ENCODE results near the gene UBE2E2.
A peak's percentile ranks its signal among the peaks of the same experiment; 100 is the strongest.

UBE2E2 gene

DNA sequence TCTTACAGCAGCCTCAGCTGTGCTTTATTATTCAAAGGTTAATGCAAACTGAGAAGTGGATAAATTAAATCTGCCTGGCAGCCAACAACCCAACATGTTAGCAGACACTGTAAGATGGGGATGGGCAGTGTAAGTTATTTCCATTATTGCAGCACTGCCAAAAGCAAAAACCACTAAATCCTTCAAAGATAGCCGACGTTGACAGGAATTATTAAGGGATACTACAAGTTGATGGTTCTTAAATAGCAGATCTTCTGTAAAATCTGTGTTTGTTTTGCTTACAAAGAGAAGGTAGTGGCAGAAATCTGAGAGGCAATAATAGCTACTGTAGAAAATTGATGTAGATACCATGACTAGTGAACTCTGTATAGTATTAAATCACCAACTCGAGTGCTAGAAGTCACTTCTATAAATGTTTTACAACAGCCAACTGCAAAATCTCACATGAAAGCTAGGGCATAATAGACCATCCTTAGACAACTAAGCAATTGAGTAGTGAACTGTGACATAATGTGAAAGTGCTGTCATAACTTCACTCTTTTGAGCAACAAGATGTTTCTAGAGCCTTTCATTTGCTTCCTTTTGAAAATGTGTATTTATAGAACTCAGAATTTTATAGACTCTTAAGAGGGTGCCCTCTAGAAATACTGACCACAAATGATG lies 278.6 kb downstream of the UBE2E2 start:
- H3K27me3 Mint-ChIP-seq = no peaks in the 10 kb centered on the region
- H3K27ac Mint-ChIP-seq = no peak overlapping the region
- no peak for DNase-seq
- H3K4me3 Mint-ChIP-seq = no peak overlapping the region
- H3K9me3 Mint-ChIP-seq = peaks cover 21 to 39% of the 10 kb centered on the region in 2 donors
- ATAC-seq = no peak
- peaks cover 5% of the 10 kb centered on the region for H3K4me1 Mint-ChIP-seq

DNA sequence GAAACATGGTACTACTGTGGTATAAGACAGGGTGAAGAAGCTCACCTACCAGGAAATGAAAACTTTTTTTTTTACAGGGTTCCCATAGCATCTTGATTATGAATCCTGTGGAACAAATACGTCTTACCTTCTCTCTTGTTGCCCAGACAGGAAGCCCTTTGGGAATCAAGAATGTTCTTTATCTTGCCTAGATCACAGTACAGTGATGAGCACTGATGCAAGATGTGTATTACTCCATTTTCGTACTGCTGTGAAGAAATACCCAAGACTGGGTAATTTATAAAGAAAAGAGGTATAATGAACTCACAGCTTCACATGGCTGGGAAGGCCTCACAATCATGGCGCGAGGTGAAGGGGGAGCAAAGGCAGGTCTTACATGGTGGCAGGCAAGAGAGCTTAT lies 281.3 kb downstream of the UBE2E2 start:
- Mint-ChIP-seq H3K4me1 (peaks cover 11% of the 10 kb centered on the region), H3K27me3 (no peaks in the 10 kb centered on the region), H3K4me3 (no peak overlapping the region), H3K9me3 (peaks cover 9 to 29% of the 10 kb centered on the region in 2 donors), H3K27ac (peak overlapping the region in 1 of 2 donors; percentile 82)
- DNase-seq (no peak), ATAC-seq (no peak)

DNA sequence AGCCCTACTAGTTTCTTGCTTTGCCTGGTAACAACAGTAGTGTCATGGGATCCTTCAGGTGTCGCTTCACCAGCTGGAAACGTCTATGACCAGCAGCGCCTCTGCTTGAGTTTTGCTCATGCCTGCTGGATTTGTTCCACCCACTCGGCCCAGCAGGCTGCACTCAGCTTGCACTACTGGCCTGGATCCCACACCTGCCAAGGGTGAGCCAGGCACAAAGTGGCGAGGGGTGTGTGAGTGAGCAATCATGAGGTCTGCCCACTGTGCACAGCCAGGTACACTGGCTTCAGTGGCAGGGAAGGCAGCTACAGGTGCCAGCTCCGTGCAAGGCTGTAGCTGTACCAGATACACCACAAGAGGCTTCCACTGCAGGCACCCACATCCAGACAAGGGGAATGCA lies 282.8 kb downstream of the UBE2E2 start:
- Mint-ChIP-seq H3K27me3 (no peaks in the 10 kb centered on the region), H3K4me1 (peaks cover 13% of the 10 kb centered on the region), H3K4me3 (no peak overlapping the region), H3K27ac (no peak overlapping the region), H3K9me3 (peaks cover 9 to 29% of the 10 kb centered on the region in 2 donors)
- no peak for ATAC-seq
- no peak for DNase-seq

DNA sequence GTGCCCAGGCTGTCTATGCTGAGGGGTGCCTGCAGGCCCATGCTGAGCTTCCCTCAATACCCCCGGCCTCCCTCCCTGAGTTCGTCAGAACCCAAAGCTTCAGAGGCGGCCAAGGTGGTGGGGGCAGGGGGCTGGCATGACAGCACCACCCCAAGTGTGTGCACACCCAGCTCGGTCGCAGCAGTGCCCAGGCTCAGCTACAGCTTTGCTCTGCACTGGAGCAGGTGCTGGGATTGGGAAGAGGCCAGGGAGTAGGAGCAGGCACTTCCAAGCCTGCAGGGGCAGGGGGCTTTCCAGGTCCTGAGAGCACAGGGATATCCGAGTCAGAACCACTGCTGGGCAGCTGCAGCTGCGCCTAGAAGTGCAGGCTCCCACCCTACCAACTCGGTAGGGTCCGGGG lies 283.9 kb downstream of the UBE2E2 start:
- Mint-ChIP-seq H3K4me3 (no peak overlapping the region), H3K4me1 (peaks cover 13% of the 10 kb centered on the region), H3K9me3 (peaks cover 9 to 29% of the 10 kb centered on the region in 2 donors), H3K27ac (no peak overlapping the region), H3K27me3 (no peaks in the 10 kb centered on the region)
- no peak for DNase-seq
- no peak for ATAC-seq

DNA sequence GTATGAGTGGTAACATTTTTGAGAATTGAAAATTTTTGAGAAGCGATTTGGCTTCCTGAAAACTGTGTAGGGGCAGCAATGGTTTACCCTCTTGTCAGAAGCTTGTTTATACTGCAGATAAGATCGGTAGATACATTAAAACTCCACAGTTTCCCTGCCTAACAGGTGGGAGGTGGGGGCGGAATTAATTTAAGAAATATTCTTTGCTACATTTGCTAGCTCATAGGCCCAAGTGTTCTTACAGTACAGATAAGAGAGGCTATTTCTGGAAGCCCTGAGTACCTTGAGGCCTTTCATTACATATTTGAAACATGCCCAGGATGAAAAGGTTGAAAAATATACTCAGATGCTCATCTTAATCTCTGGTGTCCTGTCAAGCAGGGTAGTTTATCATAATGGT lies 285.5 kb downstream of the UBE2E2 start:
- Mint-ChIP-seq H3K27ac (no peak overlapping the region), H3K4me1 (peaks cover 13% of the 10 kb centered on the region), H3K27me3 (no peaks in the 10 kb centered on the region), H3K4me3 (no peak overlapping the region), H3K9me3 (peaks cover 9 to 27% of the 10 kb centered on the region in 2 donors)
- DNase-seq = no peak
- ATAC-seq = no peak

DNA sequence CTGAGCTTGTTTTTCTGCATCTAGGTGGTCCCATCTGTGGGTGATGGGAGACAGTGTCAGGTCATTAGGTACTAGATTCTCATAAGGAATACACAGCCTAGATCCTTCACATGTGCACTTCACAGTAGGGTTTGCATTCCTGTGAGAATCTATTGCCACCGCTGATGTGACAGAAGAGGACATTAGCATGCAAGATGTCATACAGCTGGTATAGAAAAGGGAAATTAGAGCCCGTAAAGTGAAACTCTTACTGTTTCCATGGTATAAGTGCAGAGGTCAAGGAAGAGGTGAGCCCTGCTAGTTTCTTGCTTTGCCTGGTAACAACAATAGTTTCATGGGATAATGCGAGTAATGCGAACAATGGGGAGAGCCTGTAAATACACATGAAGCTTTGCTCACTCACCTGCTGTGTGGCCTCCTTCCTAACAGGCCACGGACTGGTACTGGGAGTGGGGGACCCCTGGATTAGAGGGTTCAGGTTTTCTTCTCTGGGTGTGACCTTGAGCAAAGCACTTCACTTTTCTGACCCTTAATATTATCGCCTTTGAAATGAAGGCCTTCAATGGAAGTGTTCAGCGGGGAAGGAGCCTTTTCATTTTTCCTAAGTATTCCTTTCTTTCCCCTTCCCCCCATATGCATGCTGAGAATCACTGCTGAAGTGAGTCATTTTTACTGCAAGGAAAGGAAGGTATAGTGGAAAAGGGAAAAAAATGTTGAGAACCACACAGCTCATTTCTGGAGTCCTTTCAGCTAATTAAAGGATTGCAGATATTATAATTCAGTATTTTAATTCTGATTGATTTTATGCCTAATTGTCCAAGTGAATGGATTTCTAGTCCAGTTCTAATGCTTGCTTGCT lies 286.4 kb downstream of the UBE2E2 start:
- no peak for ATAC-seq
- Mint-ChIP-seq H3K27me3 (no peaks in the 10 kb centered on the region), H3K9me3 (peaks cover 2 to 18% of the 10 kb centered on the region in 2 donors), H3K4me3 (no peak overlapping the region), H3K27ac (no peak overlapping the region), H3K4me1 (peaks cover 8% of the 10 kb centered on the region)
- DNase-seq = no peak

DNA sequence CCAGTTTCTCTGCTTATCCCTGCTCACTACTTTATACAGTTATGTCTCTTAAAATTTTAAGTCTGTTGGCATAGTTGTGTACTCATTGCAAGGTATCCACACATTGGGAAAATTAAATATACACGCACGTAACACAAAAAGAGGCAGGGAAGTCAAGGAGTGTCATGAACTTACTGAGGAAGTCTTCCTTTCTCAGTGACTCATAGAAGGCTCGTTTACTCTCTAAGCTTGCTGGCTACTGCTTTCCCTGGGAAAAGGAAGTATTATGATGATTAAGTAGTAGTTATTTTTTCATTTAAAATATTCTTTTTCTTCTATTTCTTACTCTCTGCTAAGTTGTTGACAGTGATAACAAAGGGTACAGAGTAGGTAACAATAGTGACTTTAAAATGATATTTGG lies 287.3 kb downstream of the UBE2E2 start:
- no peak for DNase-seq
- peaks cover 0 to 12% of the 10 kb centered on the region in 2 donors for H3K9me3 Mint-ChIP-seq
- no peak for ATAC-seq
- H3K27ac Mint-ChIP-seq = no peak overlapping the region
- H3K4me1 Mint-ChIP-seq = peaks cover 8% of the 10 kb centered on the region
- no peak overlapping the region for H3K4me3 Mint-ChIP-seq
- H3K27me3 Mint-ChIP-seq = no peaks in the 10 kb centered on the region

DNA sequence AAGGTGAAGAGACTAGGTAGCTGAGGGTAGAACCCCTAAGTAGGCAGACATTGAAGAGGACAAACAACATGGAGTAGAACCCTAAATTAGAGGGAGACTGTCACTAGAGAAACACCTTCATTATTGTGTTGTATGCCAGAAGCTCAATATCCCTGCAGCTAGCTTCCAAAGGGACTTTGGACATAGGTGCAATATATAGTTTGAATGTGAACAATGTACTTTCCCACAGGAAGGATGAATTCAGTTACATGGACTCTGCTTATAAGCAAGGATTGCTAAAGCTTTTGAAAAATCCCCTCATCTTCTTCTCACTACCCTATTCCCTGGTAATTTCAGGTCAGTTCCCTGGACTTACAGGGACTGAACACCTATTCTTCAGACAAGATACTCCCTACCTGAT lies 288.9 kb downstream of the UBE2E2 start:
- no peak for ATAC-seq
- Mint-ChIP-seq H3K4me1 (peaks cover 8% of the 10 kb centered on the region), H3K27ac (no peak overlapping the region), H3K4me3 (no peak overlapping the region), H3K9me3 (no peaks in the 10 kb centered on the region), H3K27me3 (no peaks in the 10 kb centered on the region)
- no peak for DNase-seq

DNA sequence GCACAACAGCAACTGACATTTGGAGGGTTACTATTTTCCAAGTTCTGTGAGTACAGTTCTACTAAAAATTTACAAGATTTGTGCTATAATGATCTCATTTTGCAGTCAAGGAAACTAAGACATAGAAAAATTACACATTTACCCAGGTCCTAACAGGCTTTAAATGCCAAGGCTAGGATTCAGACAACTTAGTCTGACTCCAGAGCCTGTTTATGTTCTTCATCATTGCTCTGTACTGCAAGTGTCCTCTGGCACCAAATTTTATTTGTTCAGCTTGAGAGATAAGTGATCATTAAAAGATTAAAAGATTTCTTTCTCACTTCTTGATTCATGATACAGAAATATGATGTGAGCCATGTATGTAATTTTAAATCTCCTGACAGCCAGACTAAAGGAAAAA lies 290.8 kb downstream of the UBE2E2 start:
- DNase-seq = no peak
- Mint-ChIP-seq H3K4me1 (peaks cover 7% of the 10 kb centered on the region), H3K27me3 (no peaks in the 10 kb centered on the region), H3K9me3 (no peaks in the 10 kb centered on the region), H3K27ac (no peak overlapping the region), H3K4me3 (no peak overlapping the region)
- no peak for ATAC-seq

DNA sequence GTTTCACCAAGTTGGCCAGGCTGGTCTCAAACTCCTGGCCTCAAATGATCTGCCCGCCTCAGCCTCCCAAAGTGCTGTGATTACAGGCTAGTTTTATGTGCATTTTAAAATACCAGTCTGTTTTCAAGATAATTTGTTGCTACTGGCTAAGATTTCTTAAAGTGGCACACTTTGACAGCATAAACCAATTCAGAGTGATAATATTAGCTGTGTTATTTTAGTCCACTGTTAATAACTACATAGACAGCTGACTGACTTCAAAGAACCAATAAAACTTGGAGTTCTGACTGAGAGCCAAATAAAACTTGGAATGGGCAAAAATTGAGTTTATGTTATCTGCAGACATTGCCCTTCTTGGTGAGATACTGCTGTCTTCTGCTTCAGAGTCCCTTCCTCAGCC lies 291.8 kb downstream of the UBE2E2 start:
- Mint-ChIP-seq H3K27ac (no peak overlapping the region), H3K4me1 (no peaks in the 10 kb centered on the region), H3K27me3 (no peaks in the 10 kb centered on the region), H3K9me3 (no peaks in the 10 kb centered on the region), H3K4me3 (no peak overlapping the region)
- DNase-seq = no peak
- no peak for ATAC-seq

DNA sequence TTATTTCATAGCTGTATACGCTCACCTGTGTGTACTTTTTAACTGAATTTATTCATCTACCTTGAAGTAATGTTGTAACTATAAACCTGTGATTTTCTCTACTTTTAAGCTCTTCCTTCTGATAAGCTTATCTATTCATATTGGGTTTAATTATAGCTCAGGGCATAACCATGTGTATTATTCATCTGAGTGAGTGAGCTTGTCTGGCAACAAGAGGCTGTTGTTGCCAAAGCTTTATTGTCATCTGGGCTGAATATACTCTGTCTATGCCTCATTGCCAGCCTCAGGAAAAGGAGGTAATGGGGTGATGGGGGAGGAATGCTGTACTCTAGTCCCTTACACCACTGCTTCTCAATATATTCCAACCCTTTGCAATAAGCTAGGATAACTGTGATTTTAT lies 292.4 kb downstream of the UBE2E2 start:
- Mint-ChIP-seq H3K9me3 (no peaks in the 10 kb centered on the region), H3K27me3 (no peaks in the 10 kb centered on the region), H3K4me1 (no peaks in the 10 kb centered on the region), H3K27ac (no peak overlapping the region), H3K4me3 (no peak overlapping the region)
- ATAC-seq = no peak
- no peak for DNase-seq

DNA sequence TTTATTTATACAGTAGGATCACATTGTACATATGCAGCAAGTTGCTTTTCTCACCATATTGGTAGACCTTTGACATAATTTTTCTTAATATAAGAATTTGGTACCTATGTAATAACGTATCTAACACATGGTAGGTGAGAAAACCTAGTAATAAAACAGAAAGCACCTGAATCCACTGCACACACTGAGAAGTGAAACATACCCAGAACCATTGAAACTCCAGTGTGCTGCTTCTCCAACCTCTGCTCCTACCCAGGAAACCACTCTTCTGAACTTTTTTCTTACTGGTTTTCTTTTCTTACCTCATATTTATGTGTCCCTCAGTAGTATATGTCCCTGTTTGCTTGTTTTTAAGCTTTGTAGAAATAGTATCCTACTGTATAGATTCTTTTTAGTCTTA lies 293.0 kb downstream of the UBE2E2 start:
- no peaks in the 10 kb centered on the region for H3K4me1 Mint-ChIP-seq
- H3K27ac Mint-ChIP-seq = no peak overlapping the region
- H3K27me3 Mint-ChIP-seq = no peaks in the 10 kb centered on the region
- ATAC-seq (no peak), DNase-seq (no peak)
- no peaks in the 10 kb centered on the region for H3K9me3 Mint-ChIP-seq
- H3K4me3 Mint-ChIP-seq = no peak overlapping the region

DNA sequence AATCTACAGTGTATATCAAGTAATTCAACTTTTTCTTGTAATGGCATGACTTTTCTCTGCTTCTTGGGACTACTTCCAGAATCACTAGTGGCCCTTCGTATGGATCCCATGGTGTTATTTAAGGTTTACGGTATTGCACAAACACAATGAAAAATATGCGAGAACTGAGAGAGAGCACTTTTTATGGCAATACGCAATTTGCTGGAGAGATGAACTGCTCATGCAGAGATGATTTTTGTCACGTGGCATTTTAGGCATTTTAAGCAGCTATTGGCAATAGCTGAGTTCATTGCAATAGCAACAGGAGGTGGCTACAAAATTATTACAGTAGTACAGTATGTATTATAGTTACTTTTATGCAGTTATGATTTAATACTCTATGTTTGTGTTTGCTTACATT lies 294.0 kb downstream of the UBE2E2 start:
- Mint-ChIP-seq H3K27me3 (no peaks in the 10 kb centered on the region), H3K4me3 (no peak overlapping the region), H3K9me3 (no peaks in the 10 kb centered on the region), H3K4me1 (no peaks in the 10 kb centered on the region), H3K27ac (no peak overlapping the region)
- DNase-seq (no peak), ATAC-seq (no peak)

DNA sequence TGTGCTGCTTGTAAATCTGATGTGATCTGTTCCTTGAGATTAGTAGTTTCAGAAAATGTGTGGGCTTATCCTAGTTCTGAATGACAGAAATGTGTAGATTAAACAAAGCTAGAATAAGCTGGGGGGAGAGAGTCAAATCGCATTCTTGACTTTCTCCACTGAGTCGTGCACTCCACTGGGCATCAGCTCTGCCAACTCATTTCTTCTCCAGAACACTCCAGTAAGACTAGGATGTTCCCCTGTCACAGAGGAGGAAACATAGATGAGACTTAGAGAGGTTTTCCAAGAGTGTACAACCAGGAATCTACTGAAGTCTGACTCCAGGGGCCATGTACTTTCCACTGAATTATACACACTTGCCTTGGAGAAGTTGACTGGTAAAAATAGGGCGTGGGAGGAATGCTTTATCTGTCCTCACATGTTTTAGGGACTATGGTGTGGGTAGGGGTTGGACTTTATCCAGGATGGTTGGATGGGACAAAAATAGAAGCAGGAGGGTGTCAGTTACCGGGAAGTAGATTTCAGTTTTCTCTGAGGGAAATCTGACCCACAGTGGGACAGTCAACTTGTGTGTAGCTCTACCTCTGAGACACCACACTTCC lies 298.2 kb downstream of the UBE2E2 start:
- Mint-ChIP-seq H3K27me3 (no peaks in the 10 kb centered on the region), H3K4me3 (no peak overlapping the region), H3K9me3 (no peaks in the 10 kb centered on the region), H3K4me1 (no peaks in the 10 kb centered on the region), H3K27ac (no peak overlapping the region)
- ATAC-seq = no peak
- DNase-seq = no peak

DNA sequence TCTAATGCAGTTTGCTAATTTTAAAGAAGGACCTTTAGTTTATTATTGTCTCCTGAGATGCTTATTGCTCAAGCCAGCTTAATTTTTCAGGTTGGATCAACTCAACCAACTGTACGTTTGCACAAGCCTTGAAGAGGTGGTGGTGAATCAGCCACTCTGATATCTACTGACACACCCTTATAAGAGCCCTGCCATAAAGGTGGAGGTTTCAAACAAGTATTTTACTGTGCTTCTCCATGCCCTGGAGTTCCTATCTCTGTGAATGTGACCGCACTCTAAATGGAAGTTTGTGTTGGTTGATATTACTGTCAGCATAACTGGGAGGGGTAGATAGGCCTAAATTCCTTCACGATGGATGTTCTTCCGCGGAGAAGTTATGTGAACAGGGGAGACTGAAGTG lies 305.3 kb downstream of the UBE2E2 start:
- DNase-seq (no peak), ATAC-seq (no peak)
- Mint-ChIP-seq H3K9me3 (no peaks in the 10 kb centered on the region), H3K4me3 (no peak overlapping the region), H3K27me3 (no peaks in the 10 kb centered on the region), H3K27ac (no peak overlapping the region), H3K4me1 (no peaks in the 10 kb centered on the region)

DNA sequence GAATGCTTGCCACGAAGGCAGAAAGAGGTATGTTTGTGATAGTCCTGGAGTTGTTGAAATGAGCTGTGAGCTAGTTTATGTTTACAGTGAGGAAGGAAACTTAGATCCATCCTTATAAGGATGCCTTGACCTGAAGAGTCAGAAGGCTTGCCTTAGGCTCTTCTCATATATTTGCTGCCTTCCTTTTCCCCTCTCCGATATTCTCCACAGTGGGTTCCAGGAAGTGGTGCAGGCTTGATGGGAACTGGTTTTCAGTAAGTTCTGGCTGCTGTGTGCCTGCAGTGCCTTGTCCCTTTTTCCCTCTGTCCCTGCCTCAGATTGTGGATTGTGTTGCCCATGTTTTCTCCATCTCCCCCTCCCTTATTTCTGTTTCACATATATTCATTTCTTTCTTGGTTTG lies 315.3 kb downstream of the UBE2E2 start:
- Mint-ChIP-seq H3K9me3 (no peaks in the 10 kb centered on the region), H3K4me3 (no peak overlapping the region), H3K27me3 (no peaks in the 10 kb centered on the region), H3K27ac (no peak overlapping the region), H3K4me1 (no peaks in the 10 kb centered on the region)
- no peak for DNase-seq
- no peak for ATAC-seq

Data from stimulated activated naive CD8-positive, alpha-beta T cell treated with anti-CD3 and anti-CD28 coated beads, Interleukin-15, amount 100 ng/mL, for 72 hours (primary cell).